Subcutaneous adipose tissue (tissue), 4 donors: ENCODE results near the gene SUCO. TPM values are rescaled to one million over a fixed set of nuclear protein-coding genes. Genes with fewer than 3 reads are reported as not detected.

Experiments used
- CTCF ChIP-seq: fragments of 450-650 bp; IDR thresholded peaks from one replicate; pipeline ENCODE4 v1.5.1; 2016; ENCODE audit warnings: low read depth, mild to moderate bottlenecking, control low read depth, antibody characterized with exemption, moderate library complexity
- total RNA-seq, 4 donors: library from RNA; depleted of rRNA; stranded (reverse); fragments of >200 nt; gene quantifications; one replicate each; pipeline ENCODE4 v1.1.0, GENCODE V29; 2016

The SUCO gene
- total RNA-seq, 4 donors from 2014 or later, result 26.9 to 35.9 (median 32.8) TPM

DNA sequence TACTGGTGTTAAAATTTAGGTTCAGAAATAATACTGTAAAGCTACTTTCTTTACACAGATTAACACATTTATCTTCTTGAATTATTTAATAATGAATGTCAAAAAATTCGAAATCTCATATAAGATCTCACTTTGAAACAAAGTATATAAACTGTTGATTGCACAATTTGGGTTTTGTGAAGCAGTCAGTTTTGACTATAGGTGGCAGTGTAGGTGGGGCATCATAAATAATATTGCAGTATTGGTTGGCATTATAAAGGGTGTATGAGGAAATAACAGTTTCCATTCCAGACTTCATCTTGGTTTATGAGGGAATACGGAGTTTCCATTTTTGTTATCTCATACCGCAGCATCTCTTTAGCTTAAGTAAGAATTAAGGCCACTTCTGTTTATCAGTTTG is 49.9 kb downstream of the SUCO start:
- TF ChIP-seq CTCF, result no peak

DNA sequence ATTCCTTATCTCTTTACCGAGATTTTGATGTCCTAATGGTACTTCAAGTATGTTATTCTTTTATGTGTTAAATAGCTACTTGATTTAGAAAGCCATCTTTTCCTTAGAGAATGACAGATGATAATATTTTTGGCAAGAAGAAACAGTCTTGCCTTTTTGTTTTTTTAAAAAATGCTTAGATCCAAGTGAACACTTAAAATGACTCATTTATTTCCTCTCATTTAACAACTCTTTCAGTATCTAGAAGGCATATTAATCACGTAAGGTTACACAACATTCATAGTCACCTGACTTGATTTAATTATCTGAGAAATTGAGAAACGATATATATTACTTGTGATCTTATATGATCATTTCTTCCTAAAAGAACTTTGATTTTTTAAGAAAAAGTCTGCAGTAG is 52.4 kb downstream of the SUCO start:
- TF ChIP-seq CTCF, result no peak

DNA sequence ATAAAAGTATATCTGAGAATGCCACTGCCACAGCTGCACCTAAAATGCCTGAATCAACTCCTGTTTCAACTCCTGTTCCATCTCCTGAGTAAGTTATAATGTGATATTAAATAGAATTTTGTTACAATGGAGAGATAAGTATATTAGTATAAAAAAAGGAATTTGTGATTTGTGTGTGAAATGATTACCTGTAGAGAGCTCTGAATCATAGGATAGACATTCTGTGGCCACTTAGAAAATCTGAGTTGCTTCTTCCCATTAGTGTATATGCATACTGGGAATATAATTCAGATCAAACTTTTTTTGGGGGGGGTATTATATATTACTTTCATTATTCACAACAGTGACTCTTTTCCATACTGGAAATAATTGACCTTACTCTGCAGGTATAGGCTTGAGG is 52.9 kb downstream of the SUCO start:
- TF ChIP-seq CTCF, result no peak

DNA sequence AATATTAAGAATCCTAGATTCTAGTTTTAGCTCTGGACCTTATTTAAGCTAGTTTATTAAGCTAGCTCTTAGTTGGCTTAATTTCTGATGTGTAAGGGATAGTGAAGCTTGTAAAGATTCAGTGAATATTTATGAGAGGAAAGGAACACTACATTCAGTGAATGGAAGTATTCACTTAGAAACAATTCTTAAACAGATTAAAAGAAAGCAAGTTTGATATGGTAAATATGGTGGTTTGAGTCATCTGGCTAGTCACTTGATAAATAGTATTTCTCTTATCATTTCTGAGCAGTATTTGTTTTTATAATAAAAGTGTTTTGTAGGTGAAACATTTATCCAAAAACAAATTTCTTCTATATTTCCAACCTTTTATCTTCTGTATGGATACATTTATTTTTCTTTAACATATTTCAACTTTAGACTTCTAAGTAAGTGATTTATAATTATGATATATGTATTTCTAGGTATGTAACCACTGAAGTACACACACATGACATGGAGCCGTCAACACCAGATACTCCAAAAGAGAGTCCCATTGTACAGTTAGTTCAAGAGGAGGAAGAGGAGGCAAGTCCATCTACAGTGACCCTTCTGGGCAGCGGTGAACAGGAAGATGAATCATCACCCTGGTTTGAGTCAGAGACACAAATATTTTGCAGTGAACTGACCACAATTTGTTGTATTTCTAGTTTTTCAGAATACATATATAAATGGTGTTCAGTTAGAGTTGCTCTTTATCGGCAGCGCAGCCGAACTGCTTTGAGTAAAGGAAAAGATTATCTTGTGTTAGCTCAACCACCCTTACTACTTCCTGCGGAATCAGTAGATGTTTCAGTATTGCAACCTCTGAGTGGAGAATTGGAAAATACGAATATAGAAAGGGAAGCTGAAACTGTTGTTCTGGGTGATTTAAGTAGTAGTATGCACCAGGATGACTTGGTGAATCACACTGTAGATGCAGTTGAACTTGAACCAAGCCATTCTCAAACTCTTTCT is 55.6 kb downstream of the SUCO start:
- no peak for TF ChIP-seq CTCF

- TF ChIP-seq CTCF, result no peak
Observed at GRCh38 chr1:172589553-172589952, 56.6 kb downstream of the SUCO start.

GRCh38 chr1:172599912-172600311 is 67.0 kb downstream of the SUCO start:
- TF ChIP-seq CTCF, result no peak

- TF ChIP-seq CTCF, result no peak
Observed at GRCh38 chr1:172600615-172601014, 67.7 kb downstream of the SUCO start.
